CD8-positive, alpha-beta memory T cell (primary cell): Measurements from ENCODE around the gene NEK11. TPM values are rescaled to one million over a fixed set of nuclear protein-coding genes. Genes with fewer than 3 reads are reported as not detected.
"Not testable (repeated sequence)": the region's sequence is repeated elsewhere in the genome, so short reads cannot be mapped to it uniquely, and the experiment has no call there.

Experiments
- CTCF ChIA-PET: fragments of 350-600 bp; sonication (Branson Sonifier 250); formaldehyde crosslinking; loops from one replicate; lab custom pipeline; 2021; ENCODE audit warnings: antibody characterized with exemption; lab: Charles Lee
- POLR2A ChIA-PET: fragments of 350-600 bp; sonication (Branson Sonifier 250); formaldehyde crosslinking; loops from one replicate; lab custom pipeline; 2021; ENCODE audit warnings: antibody characterized with exemption; lab: Charles Lee
- DNase-seq, 5 donors: peaks; one replicate each; pipeline versions ENCODE4 v3.0.0 to v3.0.0-alpha.2; 2020 to 2022; ENCODE audit warnings: mixed read lengths in 1 of 5
- H3K27ac ChIP-seq: one replicate; pipeline ENCODE4 v1.7.0; 2013; ENCODE audit warnings: low read depth, mild to moderate bottlenecking, low read length, moderate library complexity
- H3K27me3 ChIP-seq: 2 replicates; pipeline ENCODE4 v1.7.0; 2013; ENCODE audit warnings: low read length, mild to moderate bottlenecking; ENCODE audit not compliant: insufficient read depth, poor library complexity, severe bottlenecking
- H3K36me3 ChIP-seq: 2 replicates; pipeline ENCODE4 v1.7.0; 2013; ENCODE audit warnings: mild to moderate bottlenecking, low read length, moderate library complexity; ENCODE audit not compliant: insufficient read depth
- H3K4me1 ChIP-seq: 2 replicates; pipeline ENCODE4 v1.7.0; 2013; ENCODE audit warnings: mild to moderate bottlenecking, low read length, moderate library complexity; ENCODE audit not compliant: insufficient read depth
- H3K4me3 ChIP-seq: 2 replicates; pipeline ENCODE4 v1.7.0; 2013; ENCODE audit warnings: mild to moderate bottlenecking, low read length
- H3K9me3 ChIP-seq: 2 replicates; pipeline ENCODE4 v1.7.0; 2013; ENCODE audit warnings: mild to moderate bottlenecking, low read length
- H3K27ac Mint-ChIP-seq, 8 donors: one replicate each; pipeline ENCODE4 v1.8.0; 2020 to 2021; ENCODE audit warnings: mixed read lengths in 8 of 8, mild to moderate bottlenecking in 6 of 8, inconsistent platforms in 3 of 8, moderate library complexity in 3 of 8
- H3K27me3 Mint-ChIP-seq, 2 donors: one replicate each; pipeline ENCODE4 v1.8.0; 2020 to 2021; ENCODE audit warnings: mixed read lengths in 2 of 2, mild to moderate bottlenecking in 1 of 2, moderate library complexity in 1 of 2
- H3K36me3 Mint-ChIP-seq, 3 donors: one replicate each; pipeline ENCODE4 v1.8.0; 2020 to 2021; ENCODE audit warnings: mixed read lengths in 3 of 3, inconsistent platforms in 1 of 3, mild to moderate bottlenecking in 1 of 3
- H3K4me1 Mint-ChIP-seq, 3 donors: one replicate each; pipeline ENCODE4 v1.8.0; 2020 to 2021; ENCODE audit warnings: mixed read lengths in 3 of 3, inconsistent platforms in 1 of 3, mild to moderate bottlenecking in 1 of 3
- H3K4me3 Mint-ChIP-seq, 7 donors: one replicate each; pipeline ENCODE4 v1.8.0; 2020 to 2021; ENCODE audit warnings: mixed read lengths in 7 of 7, mild to moderate bottlenecking in 6 of 7, moderate library complexity in 4 of 7, inconsistent platforms in 2 of 7
- H3K9me3 Mint-ChIP-seq, 5 donors: one replicate each; pipeline ENCODE4 v1.8.0; 2020 to 2022; ENCODE audit warnings: mixed read lengths in 5 of 5, mild to moderate bottlenecking in 3 of 5, moderate library complexity in 2 of 5, inconsistent platforms in 1 of 5
- polyA plus RNA-seq: library from polyadenylated mRNA; unstranded; fragments of 300-500 nt; fragmentation: Illumina TruSeq; gene quantifications from one replicate; pipeline ENCODE4 v1.2.3, GENCODE V29; 2021
- total RNA-seq, 2 experiments: library from RNA; stranded (reverse); gene quantifications; one replicate each; pipeline ENCODE4 v1.2.3, GENCODE V29; 2021

NEK11 gene
- total and polyA plus RNA-seq, 3 experiments from 2014 or later: 1.4 to 2.8 (median 2.4) TPM

- Histone ChIP-seq H3K27ac (no peak overlapping the region), H3K36me3 (peaks cover 5% of the 10 kb centered on the region), H3K4me1 (peaks cover 30% of the 10 kb centered on the region), H3K27me3 (no peaks in the 10 kb centered on the region), H3K4me3 (no peak overlapping the region), H3K9me3 (no peaks in the 10 kb centered on the region)
- Mint-ChIP-seq H3K27ac (peak overlapping the region in 6 of 8 donors; percentile 49 to 88 (median 72)), H3K4me1 (peaks cover 35 to 37% (median 36%) of the 10 kb centered on the region in 3 donors), H3K36me3 (peaks cover 5 to 27% (median 8%) of the 10 kb centered on the region in 3 donors), H3K9me3 (no peaks in the 10 kb centered on the region), H3K27me3 (no peaks in the 10 kb centered on the region), H3K4me3 (peak overlapping the region in 3 of 7 donors; percentile 9 to 36 (median 17))
- DNase-seq: no peak
- POLR2A ChIA-PET: no interaction called here
- CTCF ChIA-PET: interaction anchor here (0.8 kb wide), 1 partner anchor 12 kb away, joined by 3 read pairs; no protein-coding TSS in a partner anchor
These were observed 2.2 kb downstream of the NEK11 start for GRCh38 chr3:131028844-131029243.

DNA sequence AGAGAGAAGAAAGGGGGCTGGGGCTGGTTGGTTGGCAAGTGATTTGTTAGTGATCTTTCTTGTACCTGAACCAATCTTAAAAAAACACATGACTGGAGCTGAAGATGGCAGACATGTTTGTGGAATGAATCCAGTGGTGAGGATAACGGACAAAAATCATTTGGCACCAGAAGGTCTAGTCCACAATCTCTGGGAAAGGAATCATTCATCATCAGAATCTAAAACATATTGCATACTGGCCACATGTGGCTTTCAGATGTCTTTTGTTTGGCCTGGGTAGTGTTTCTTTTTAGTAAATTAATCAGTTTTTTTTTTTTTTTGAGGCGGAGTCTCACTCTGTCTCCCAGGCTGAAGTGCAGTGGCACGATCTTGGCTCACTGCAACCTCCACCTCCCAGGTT, 5.0 kb downstream of the NEK11 start:
- POLR2A ChIA-PET: no interaction called here
- H3K27ac Mint-ChIP-seq: peak overlapping the region in 3 of 8 donors; percentile 4 to 56 (median 31)
- CTCF ChIA-PET: no interaction called here
- H3K4me3 Mint-ChIP-seq: no peak overlapping the region
- Histone ChIP-seq H3K4me3 (no peak overlapping the region), H3K27ac (no peak overlapping the region), H3K9me3 (no peaks in the 10 kb centered on the region), H3K27me3 (no peaks in the 10 kb centered on the region), H3K4me1 (peaks cover 6% of the 10 kb centered on the region), H3K36me3 (no peaks in the 10 kb centered on the region)
- peaks cover 8 to 9% (median 8%) of the 10 kb centered on the region in 3 donors for H3K4me1 Mint-ChIP-seq
- H3K36me3 Mint-ChIP-seq: peaks cover 0 to 3% (median 0%) of the 10 kb centered on the region in 3 donors
- H3K9me3 Mint-ChIP-seq: no peaks in the 10 kb centered on the region
- no peak for DNase-seq
- no peaks in the 10 kb centered on the region for H3K27me3 Mint-ChIP-seq

DNA sequence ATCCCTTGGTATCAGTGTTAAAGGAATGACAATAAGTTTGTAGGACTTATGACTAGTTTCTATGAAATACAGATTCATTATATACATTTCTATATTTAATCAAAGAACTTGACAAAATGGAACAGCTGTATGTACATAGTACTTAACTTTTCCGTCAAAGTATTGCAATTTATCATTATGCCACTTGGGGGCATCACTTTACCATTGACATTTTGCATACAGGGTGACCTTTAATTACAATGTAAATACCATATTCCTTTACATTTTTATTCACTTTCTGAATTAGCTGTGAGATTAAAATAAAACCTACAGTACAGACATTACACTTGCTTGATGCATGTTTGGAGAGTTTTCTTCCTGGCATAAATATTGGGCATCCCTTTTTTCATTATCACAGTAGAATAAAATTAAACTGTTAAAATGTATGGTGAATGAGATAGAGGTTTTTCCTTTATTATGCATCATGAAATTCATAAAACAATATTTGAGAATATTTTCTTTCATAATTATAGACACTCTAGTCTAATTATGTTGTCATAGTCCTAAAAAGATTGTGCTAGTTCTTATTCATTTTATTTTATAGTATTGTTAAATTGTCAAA, 6.9 kb downstream of the NEK11 start:
- H3K36me3 Mint-ChIP-seq: no peaks in the 10 kb centered on the region
- H3K4me3 Mint-ChIP-seq: no peak overlapping the region
- Histone ChIP-seq H3K4me1 (no peaks in the 10 kb centered on the region), H3K9me3 (no peaks in the 10 kb centered on the region), H3K27me3 (no peaks in the 10 kb centered on the region), H3K4me3 (no peak overlapping the region), H3K36me3 (no peaks in the 10 kb centered on the region), H3K27ac (no peak overlapping the region)
- POLR2A ChIA-PET: no interaction called here
- no peak overlapping the region for H3K27ac Mint-ChIP-seq
- H3K27me3 Mint-ChIP-seq: no peaks in the 10 kb centered on the region
- peak in 3 of 5 donors; percentile 43 to 55 (median 43) for DNase-seq
- CTCF ChIA-PET: interaction anchor here (0.7 to 1.7 kb wide), 5 partner anchors 8 to 1309 kb away, joined by 3 to 11 read pairs (median 5); partner anchors contain the start of gene NUDT16
- no peaks in the 10 kb centered on the region for H3K4me1 Mint-ChIP-seq
- no peaks in the 10 kb centered on the region for H3K9me3 Mint-ChIP-seq

- no peak for DNase-seq
- no peak overlapping the region for H3K4me3 Mint-ChIP-seq
- H3K9me3 Mint-ChIP-seq: no peaks in the 10 kb centered on the region
- H3K36me3 ChIP-seq: no peaks in the 10 kb centered on the region
- H3K9me3 ChIP-seq: no peaks in the 10 kb centered on the region
- no peak overlapping the region for H3K4me3 ChIP-seq
- no peaks in the 10 kb centered on the region for H3K27me3 Mint-ChIP-seq
- no peak overlapping the region for H3K27ac ChIP-seq
- CTCF ChIA-PET: interaction anchor here (0.8 to 1.7 kb wide), 4 partner anchors 10 to 518 kb away, joined by 3 to 5 read pairs (median 3); partner anchors contain the start of genes ASTE1 and NEK11
- no peaks in the 10 kb centered on the region for H3K4me1 ChIP-seq
- no peaks in the 10 kb centered on the region for H3K36me3 Mint-ChIP-seq
- no peaks in the 10 kb centered on the region for H3K27me3 ChIP-seq
- POLR2A ChIA-PET: no interaction called here
- H3K27ac Mint-ChIP-seq: peak overlapping the region in 1 of 8 donors; percentile 59
- H3K4me1 Mint-ChIP-seq: peaks cover 0 to 8% (median 6%) of the 10 kb centered on the region in 3 donors
These were observed 9.6 kb downstream of the NEK11 start for GRCh38 chr3:131036200-131036816.

DNA sequence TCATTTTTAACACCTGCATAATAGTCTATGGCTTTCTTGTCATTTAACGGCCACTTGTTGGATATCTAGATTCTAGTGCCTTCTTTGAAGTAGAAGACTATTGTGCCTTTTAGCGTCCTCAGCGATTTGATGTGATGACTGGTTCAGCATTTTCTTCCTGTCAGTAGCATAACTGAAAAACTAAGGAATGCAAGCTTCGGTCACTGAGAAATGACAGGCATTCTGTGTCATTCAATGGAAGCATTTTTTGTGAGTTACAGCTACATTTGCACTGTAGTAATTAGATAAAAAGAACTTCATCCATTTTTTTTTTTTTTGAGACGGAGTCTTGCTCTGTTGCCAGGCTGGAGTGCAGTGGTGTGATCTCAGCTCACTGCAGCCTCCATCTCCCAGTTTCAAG, 10.3 kb downstream of the NEK11 start:
- Mint-ChIP-seq H3K27me3 (no peaks in the 10 kb centered on the region), H3K4me3 (no peak overlapping the region), H3K36me3 (no peaks in the 10 kb centered on the region), H3K4me1 (peaks cover 7 to 15% (median 13%) of the 10 kb centered on the region in 3 donors), H3K9me3 (no peaks in the 10 kb centered on the region), H3K27ac (no peak overlapping the region)
- CTCF ChIA-PET: interaction anchor here (0.8 kb wide), 1 partner anchor 11 kb away, joined by 3 read pairs; the partner anchor contains the start of gene ASTE1
- DNase-seq: no peak
- Histone ChIP-seq H3K4me1 (peaks cover 4% of the 10 kb centered on the region), H3K27me3 (no peaks in the 10 kb centered on the region), H3K9me3 (no peaks in the 10 kb centered on the region), H3K36me3 (no peaks in the 10 kb centered on the region), H3K27ac (no peak overlapping the region), H3K4me3 (no peak overlapping the region)
- POLR2A ChIA-PET: no interaction called here

DNA sequence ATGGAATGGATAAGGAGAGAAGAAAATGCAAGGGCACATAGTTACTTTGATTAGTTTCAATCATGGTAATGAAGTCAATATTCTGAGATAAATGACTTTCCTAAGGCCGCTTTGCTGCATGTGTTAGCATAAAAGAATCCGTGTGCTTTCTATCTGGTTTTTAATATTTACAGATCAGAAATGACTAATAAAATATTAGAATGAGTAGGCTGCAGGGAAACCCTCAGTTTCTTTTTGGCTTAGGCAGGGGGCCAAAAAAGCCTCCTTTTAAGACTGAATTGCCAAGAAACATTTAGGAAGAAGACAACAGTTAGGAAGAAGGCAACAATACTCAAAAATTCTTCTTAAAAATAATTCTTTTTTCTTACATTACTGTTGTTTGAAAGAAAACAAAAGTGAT, 11.6 kb downstream of the NEK11 start:
- peaks cover 18% of the 10 kb centered on the region for H3K4me1 ChIP-seq
- CTCF ChIA-PET: no interaction called here
- Mint-ChIP-seq H3K9me3 (peaks cover 1 to 4% (median 3%) of the 10 kb centered on the region in 5 donors), H3K4me1 (peaks cover 20 to 28% (median 26%) of the 10 kb centered on the region in 3 donors), H3K36me3 (peaks cover under 1 to 3% (median 2%) of the 10 kb centered on the region in 3 donors), H3K27me3 (no peaks in the 10 kb centered on the region), H3K27ac (no peak overlapping the region), H3K4me3 (no peak overlapping the region)
- no peak overlapping the region for H3K27ac ChIP-seq
- no peaks in the 10 kb centered on the region for H3K36me3 ChIP-seq
- H3K4me3 ChIP-seq: no peak overlapping the region
- H3K9me3 ChIP-seq: no peaks in the 10 kb centered on the region
- no peaks in the 10 kb centered on the region for H3K27me3 ChIP-seq
- DNase-seq: no peak
- POLR2A ChIA-PET: no interaction called here

DNA sequence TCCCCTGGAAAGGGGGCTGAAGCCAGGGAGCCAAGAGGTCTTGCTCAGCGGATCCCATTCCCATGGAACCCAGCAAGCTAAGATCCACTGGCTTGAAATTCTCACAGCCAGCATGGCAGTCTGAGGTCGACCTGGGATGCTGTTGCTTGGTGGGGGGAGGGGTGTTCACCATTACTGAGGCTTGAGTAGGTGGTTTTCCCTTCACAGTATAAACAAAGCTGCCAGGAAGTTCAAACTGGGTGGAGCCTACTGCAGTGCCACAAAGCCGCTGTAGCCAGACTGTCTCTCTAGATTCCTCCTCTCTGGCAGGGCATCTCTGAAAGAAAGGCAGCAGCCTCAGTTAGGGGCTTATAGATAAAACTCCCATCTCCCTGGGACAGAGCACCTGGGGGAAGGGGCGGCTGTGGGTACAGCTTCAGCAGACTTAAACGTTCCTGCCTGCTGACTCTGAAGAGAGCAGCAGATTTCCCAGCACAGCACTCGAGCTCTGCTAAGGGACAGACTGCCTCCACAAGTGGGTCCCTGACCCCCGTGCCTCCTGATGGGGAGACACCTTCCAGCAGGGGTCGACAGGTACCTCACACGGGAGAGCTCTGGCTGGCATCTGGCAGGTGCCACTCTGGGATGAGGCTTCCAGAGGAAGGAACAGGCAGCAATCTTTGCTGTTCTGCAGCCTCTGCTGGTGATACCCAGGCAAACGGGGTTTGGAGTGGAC, 15.8 kb downstream of the NEK11 start:
- peak overlapping the region in 6 of 7 donors; percentile 30 to 73 (median 50) for H3K4me3 Mint-ChIP-seq
- H3K9me3 ChIP-seq, H3K36me3 ChIP-seq, H3K27me3 Mint-ChIP-seq, H3K27me3 ChIP-seq, POLR2A ChIA-PET, H3K27ac ChIP-seq: not testable (repeated sequence)
- H3K27ac Mint-ChIP-seq: peak overlapping the region; percentile 42 to 90 (median 68)
- Histone ChIP-seq H3K4me1 (peaks cover 18% of the 10 kb centered on the region), H3K4me3 (peak overlapping the region; percentile 40)
- H3K4me1 Mint-ChIP-seq: peaks cover 24 to 37% (median 33%) of the 10 kb centered on the region in 3 donors
- H3K9me3 Mint-ChIP-seq: peaks cover 24 to 41% (median 33%) of the 10 kb centered on the region in 5 donors
- peak in 4 of 5 donors; percentile 4 to 62 (median 36) for DNase-seq
- CTCF ChIA-PET: interaction anchor here (1.5 kb wide), 1 partner anchor 9 kb away, joined by 11 read pairs; no protein-coding TSS in a partner anchor
- peaks cover 3 to 36% (median 20%) of the 10 kb centered on the region in 3 donors for H3K36me3 Mint-ChIP-seq
